Renal cortex interstitium (tissue), 11 donors: ENCODE data around the gene PPP1R13B. TPM values are rescaled to one million over a fixed set of nuclear protein-coding genes. Genes with fewer than 3 reads are reported as not detected.

Experiments used
- DNase-seq, 11 donors: peaks; one replicate each; pipeline ENCODE4 v3.0.0-alpha.2; 2013; ENCODE audit warnings: low read depth in 9 of 11, low spot score in 4 of 11; ENCODE audit errors: extremely low read depth in 1 of 11
- polyA plus RNA-seq, 3 donors: library from polyadenylated mRNA; unstranded; fragments of 120-200 nt; gene quantifications; one replicate each; pipeline ENCODE4 v1.2.1, GENCODE V29; 2013; ENCODE audit not compliant: insufficient read length in 3 of 3

PPP1R13B gene
- polyA plus RNA-seq, 3 donors, result 29.8 to 47.6 (median 31.2) TPM

- DNase-seq, result no peak
Measured at GRCh38 chr14:103763730-103764488, 83.5 kb downstream of the PPP1R13B start.

GRCh38 chr14:103762541-103762940 is 84.8 kb downstream of the PPP1R13B start:
- no peak for DNase-seq

GRCh38 chr14:103762036-103762435 is 85.3 kb downstream of the PPP1R13B start:
- no peak for DNase-seq

- DNase-seq, result no peak
Measured at GRCh38 chr14:103758059-103758776, 89.2 kb downstream of the PPP1R13B start.

GRCh38 chr14:103755060-103755459 is 92.3 kb downstream of the PPP1R13B start:
- no peak for DNase-seq

GRCh38 chr14:103753774-103754173 is 93.6 kb downstream of the PPP1R13B start:
- no peak for DNase-seq

GRCh38 chr14:103749860-103750259 is 97.5 kb downstream of the PPP1R13B start:
- no peak for DNase-seq

GRCh38 chr14:103749452-103749851 is 97.9 kb downstream of the PPP1R13B start:
- no peak for DNase-seq

GRCh38 chr14:103748534-103748857 is 98.9 kb downstream of the PPP1R13B start:
- no peak for DNase-seq

GRCh38 chr14:103746701-103747100 is 100.7 kb downstream of the PPP1R13B start:
- DNase-seq, result no peak

GRCh38 chr14:103745424-103745823 is 102.0 kb downstream of the PPP1R13B start:
- DNase-seq, result no peak

GRCh38 chr14:103744621-103745395 is 102.6 kb downstream of the PPP1R13B start:
- no peak for DNase-seq

- DNase-seq, result no peak
Measured at GRCh38 chr14:103743691-103744090, 103.7 kb downstream of the PPP1R13B start.

GRCh38 chr14:103742499-103743255 is 104.7 kb downstream of the PPP1R13B start:
- no peak for DNase-seq

GRCh38 chr14:103741876-103742275 is 105.5 kb downstream of the PPP1R13B start:
- no peak for DNase-seq

- no peak for DNase-seq
Measured at GRCh38 chr14:103740991-103741689, 106.2 kb downstream of the PPP1R13B start.

- DNase-seq, result no peak
Measured at GRCh38 chr14:103739793-103740501, 107.4 kb downstream of the PPP1R13B start.

GRCh38 chr14:103739466-103739792 is 107.9 kb downstream of the PPP1R13B start:
- no peak for DNase-seq
